ENCODE results near the gene PHTF2.
A peak's percentile ranks its signal among the peaks of the same experiment; 100 is the strongest.

The PHTF2 gene

DNA sequence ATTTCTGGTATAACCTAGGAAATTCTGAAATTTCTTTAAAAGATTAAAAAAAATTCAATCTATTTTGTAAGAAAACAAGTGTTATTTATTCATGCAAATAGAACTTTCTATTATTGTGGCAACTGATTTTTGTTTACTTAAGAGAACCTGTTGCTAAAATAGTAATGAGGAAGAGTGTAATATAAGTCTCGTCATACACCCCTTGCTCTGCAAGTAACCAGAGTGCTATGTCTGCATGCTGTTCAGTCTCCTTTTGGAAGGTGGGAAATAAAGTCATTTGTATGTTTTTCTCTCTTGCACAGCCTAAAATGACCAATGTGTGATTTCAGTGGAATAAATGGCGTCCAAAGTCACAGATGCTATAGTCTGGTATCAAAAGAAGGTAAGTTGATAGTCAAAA, 41.3 kb downstream of the PHTF2 start:
- no peak overlapping the region for H3K27ac ChIP-seq
- TF ChIP-seq CTCF (conservative IDR thresholded peaks at IDR 0.05) (no peak), ZFX (IDR thresholded peaks at IDR 0.05) (no peak)

DNA sequence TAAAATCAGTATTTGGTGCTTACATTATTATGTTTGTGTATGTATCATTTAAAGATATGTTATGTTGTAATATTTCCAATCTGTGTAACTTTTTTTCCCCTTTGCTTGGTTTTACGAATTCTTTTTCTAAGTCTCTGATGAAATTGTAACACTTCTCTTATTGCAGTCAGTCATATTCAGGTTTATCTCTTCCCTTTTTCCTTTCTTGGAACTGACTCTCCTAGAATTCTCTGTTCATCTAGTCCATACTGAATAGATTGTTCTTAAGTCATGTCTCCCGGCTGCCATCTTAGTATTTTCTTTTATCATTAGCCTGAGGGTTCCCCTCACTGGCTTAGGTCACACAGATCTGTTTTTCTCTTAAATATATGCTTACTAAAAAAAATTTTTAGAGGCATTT, 44.6 kb downstream of the PHTF2 start:
- no peak for TF ChIP-seq CTCF (conservative IDR thresholded peaks at IDR 0.05)
- no peak for TF ChIP-seq ZFX (IDR thresholded peaks at IDR 0.05)
- H3K27ac ChIP-seq: no peak overlapping the region

GRCh38 chr7:77846317-77847092, 47.9 kb downstream of the PHTF2 start:
- H3K27ac ChIP-seq: no peak overlapping the region
- TF ChIP-seq ZFX (IDR thresholded peaks at IDR 0.05) (no peak), CTCF (conservative IDR thresholded peaks at IDR 0.05) (no peak)

- no peak for TF ChIP-seq CTCF (conservative IDR thresholded peaks at IDR 0.05)
- no peak for TF ChIP-seq ZFX (IDR thresholded peaks at IDR 0.05)
- peak overlapping the region; percentile 15 for H3K27ac ChIP-seq
Observed at GRCh38 chr7:77855371-77856083, 57.0 kb downstream of the PHTF2 start.

DNA sequence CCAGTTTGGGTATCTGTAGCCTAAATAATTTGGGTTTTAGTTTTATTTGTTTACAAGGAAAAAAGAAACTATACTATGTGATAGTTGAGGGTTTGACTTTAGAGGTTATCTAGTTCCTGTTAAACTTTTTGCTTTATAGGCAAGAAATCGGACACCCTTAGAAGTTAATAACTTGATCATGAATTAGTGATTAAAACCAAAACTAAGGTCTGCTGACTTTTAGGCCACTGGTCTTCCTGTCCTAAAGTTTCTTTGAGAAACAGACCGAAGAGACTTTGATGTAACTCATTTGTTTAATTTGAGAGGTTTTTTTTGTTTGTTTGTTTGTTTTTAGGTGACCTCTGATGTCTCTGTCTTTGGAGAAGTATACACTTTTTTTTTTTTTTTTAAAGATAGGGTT, 59.7 kb downstream of the PHTF2 start:
- H3K27ac ChIP-seq: no peak overlapping the region
- no peak for TF ChIP-seq CTCF (conservative IDR thresholded peaks at IDR 0.05)
- no peak for TF ChIP-seq ZFX (IDR thresholded peaks at IDR 0.05)

- TF ChIP-seq CTCF (conservative IDR thresholded peaks at IDR 0.05): no peak
- TF ChIP-seq ZFX (IDR thresholded peaks at IDR 0.05): no peak
- no peak overlapping the region for H3K27ac ChIP-seq
Observed at GRCh38 chr7:77859343-77859742, 60.8 kb downstream of the PHTF2 start.

GRCh38 chr7:77862691-77863090, 64.1 kb downstream of the PHTF2 start:
- TF ChIP-seq CTCF (conservative IDR thresholded peaks at IDR 0.05) (no peak), ZFX (IDR thresholded peaks at IDR 0.05) (no peak)

More at GRCh38 chr7:77862691-77863090, 64.1 kb downstream of the PHTF2 start:
- H3K27ac ChIP-seq: no peak overlapping the region

Data from C4-2B (cell line).